ENCODE measurements around the gene HELZ2.

HELZ2 gene, protein sequence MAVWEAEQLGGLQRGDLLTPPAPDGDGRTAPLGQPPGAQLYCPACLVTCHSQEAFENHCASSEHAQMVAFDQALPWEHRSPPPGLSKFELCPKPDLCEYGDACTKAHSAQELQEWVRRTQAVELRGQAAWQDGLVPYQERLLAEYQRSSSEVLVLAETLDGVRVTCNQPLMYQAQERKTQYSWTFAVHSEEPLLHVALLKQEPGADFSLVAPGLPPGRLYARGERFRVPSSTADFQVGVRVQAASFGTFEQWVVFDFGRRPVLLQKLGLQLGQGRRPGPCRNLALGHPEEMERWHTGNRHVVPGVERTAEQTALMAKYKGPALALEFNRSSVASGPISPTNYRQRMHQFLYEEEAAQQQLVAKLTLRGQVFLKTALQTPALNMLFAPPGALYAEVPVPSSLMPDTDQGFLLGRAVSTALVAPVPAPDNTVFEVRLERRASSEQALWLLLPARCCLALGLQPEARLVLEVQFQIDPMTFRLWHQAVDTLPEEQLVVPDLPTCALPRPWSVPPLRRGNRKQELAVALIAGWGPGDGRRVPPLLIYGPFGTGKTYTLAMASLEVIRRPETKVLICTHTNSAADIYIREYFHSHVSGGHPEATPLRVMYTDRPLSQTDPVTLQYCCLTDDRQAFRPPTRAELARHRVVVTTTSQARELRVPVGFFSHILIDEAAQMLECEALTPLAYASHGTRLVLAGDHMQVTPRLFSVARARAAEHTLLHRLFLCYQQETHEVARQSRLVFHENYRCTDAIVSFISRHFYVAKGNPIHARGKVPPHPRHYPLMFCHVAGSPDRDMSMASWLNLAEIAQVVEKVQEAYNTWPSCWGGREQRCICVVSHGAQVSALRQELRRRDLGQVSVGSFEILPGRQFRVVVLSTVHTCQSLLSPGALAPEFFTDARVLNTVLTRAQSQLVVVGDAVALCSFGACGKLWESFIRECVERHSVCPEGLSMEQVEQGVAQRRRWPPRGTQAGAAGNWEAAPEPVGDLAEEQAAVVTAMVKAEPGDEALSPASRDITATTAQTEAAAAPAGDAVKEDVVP (N-terminal part only)

DNA sequence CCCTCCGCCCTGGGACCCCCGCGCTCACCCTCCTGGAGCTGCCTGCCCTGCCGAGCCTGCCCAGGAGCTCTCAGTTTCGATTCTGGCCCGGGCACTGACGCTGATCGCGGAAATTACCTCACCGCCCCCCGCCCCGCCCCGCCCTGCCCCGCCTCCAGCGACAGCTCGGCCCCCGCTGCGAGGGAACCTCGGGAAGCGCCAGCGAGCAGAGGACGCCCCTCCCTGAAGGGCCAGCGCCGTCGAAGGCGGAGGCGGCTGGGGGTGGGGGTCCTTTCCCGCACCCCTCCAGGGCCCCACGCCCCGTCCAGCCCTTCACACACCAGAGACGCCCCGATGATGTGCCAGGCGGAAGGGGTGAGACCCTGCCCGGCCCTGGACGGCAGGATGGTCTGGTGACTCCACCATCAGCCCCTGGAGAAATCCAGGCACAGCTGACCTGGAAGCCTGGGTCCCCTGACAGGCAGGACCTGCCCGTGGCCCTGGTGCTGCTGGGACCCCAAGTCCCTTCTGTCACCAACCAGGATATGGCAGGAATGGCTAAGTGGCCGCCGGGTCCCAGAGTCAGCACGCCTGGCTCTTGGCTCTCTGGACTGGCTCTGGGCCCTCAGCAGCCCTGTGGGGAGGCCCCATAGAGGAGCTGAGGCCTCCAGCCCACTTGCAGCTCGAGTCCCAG is at the start of gene HELZ2:
TSS of gene HELZ2 (minus strand) at position 84 of the 673 bp plus-strand sequence. CDS start 1,854 bp downstream, outside the sequence.
- TF ChIP-seq, protein P1, sequence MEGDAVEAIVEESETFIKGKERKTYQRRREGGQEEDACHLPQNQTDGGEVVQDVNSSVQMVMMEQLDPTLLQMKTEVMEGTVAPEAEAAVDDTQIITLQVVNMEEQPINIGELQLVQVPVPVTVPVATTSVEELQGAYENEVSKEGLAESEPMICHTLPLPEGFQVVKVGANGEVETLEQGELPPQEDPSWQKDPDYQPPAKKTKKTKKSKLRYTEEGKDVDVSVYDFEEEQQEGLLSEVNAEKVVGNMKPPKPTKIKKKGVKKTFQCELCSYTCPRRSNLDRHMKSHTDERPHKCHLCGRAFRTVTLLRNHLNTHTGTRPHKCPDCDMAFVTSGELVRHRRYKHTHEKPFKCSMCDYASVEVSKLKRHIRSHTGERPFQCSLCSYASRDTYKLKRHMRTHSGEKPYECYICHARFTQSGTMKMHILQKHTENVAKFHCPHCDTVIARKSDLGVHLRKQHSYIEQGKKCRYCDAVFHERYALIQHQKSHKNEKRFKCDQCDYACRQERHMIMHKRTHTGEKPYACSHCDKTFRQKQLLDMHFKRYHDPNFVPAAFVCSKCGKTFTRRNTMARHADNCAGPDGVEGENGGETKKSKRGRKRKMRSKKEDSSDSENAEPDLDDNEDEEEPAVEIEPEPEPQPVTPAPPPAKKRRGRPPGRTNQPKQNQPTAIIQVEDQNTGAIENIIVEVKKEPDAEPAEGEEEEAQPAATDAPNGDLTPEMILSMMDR (IDR thresholded peaks at IDR 0.05): no peak
- Mint-ChIP-seq H3K9me3 (no peaks in the 10 kb centered on the region), H3K27ac (no peak within 1 kb of the TSS), H3K27me3 (ENCODE audit: low read depth, poor library complexity) (peaks cover 11% of the 10 kb centered on the region), H3K4me1 (peaks cover 9% of the 10 kb centered on the region), H3K4me3 (peak within 1 kb of the TSS; percentile 86), H3K36me3 (ENCODE audit: low read depth) (no peaks in the 10 kb centered on the region)
- peak; percentile 70 for DNase-seq

DNA sequence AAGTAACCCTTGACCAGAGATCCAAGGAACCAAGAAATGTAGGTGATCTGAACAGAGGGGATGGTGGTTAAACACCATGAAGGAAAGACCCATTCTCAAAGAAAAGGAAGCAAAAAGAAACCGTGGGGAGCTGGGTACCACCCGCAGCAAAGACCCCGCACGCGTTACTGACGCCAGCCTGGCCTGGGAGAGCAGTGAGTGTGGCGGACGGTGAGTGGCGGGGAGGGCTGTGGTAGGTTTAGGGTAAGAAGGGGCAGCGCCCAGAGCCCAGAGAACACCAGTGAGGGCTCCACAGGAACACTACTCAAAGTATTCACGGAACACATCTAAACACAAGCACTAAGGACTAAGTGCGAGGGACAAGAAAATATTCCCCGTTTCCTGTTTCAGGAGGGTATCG is 48.7 kb upstream of the HELZ2 start:
- Mint-ChIP-seq H3K9me3 (no peaks in the 10 kb centered on the region), H3K4me1 (peaks cover 22% of the 10 kb centered on the region), H3K36me3 (ENCODE audit: low read depth) (peaks cover 47% of the 10 kb centered on the region), H3K27me3 (ENCODE audit: low read depth, poor library complexity) (peaks cover 3% of the 10 kb centered on the region), H3K4me3 (no peak overlapping the region), H3K27ac (peak overlapping the region; percentile 6)
- no peak for DNase-seq
- TF ChIP-seq, protein P1 (IDR thresholded peaks at IDR 0.05): no peak

DNA sequence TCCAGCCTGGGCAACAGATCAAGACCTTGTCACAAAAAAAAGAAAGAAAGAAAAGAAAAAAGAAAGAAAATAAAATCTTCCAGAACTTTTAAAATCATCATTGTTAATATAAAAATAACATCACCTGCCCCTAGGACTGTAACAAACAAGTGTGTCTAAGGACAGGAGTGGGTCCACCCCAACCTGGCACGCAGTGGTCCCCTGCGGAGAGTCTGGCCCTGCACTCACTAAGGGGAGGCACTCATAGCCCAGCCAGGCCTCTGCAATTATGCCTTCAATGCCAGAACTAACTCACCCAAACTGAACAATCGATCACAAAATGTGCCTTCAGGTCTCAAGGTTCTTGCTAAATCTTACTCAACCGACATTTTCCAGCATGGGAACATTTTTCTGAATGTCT is 48.1 kb upstream of the HELZ2 start:
- Mint-ChIP-seq H3K27me3 (ENCODE audit: low read depth, poor library complexity) (peaks cover 3% of the 10 kb centered on the region), H3K4me1 (peaks cover 22% of the 10 kb centered on the region), H3K36me3 (ENCODE audit: low read depth) (peaks cover 51% of the 10 kb centered on the region), H3K9me3 (no peaks in the 10 kb centered on the region), H3K4me3 (no peak overlapping the region), H3K27ac (no peak overlapping the region)
- TF ChIP-seq, protein P1 (IDR thresholded peaks at IDR 0.05): no peak
- no peak for DNase-seq

DNA sequence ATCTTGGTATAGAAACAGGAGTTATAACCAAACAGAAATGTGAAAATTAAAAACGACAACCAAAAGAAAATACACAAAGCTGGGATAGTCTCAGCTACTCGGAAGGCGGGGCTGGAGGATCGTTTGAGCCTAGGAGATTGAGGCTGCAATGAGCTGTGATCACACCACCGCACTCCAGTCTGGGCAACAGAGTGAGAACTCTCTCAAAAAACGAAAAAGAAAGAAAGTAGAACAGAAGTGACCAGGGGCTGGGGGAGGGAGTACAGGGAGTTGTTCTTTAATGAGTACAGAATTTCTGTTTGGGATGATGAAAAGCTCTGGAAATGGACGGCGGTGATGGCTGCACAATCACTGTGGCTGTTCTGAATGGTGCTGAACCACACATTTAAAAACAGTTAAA is 47.0 kb upstream of the HELZ2 start:
- DNase-seq: no peak
- TF ChIP-seq, protein P1 (IDR thresholded peaks at IDR 0.05): no peak
- Mint-ChIP-seq H3K27ac (peak overlapping the region; percentile 66), H3K4me1 (peaks cover 22% of the 10 kb centered on the region), H3K27me3 (ENCODE audit: low read depth, poor library complexity) (peaks cover 3% of the 10 kb centered on the region), H3K9me3 (peaks cover 9% of the 10 kb centered on the region), H3K4me3 (peak overlapping the region; percentile 31), H3K36me3 (ENCODE audit: low read depth) (peaks cover 62% of the 10 kb centered on the region)

DNA sequence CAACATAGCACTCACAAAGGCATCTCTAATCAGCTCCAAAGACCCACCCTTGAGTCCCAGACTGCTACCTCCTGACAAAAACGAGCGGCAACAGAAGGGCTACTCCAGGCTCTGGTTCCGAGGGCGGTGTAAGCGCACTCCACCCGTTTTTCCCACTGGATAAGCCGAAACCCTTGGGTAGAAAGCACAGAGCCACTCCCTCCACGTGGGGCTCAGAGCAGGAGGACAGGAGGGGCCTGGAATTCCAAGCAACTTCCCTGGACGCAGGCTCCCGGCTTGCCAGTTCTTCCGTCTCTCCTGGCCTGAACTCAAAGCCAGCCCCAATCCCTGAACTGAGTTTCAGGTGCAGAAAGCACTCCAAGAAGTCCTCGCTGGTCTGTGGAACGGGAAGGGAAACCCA is 45.5 kb upstream of the HELZ2 start:
- Mint-ChIP-seq H3K9me3 (peaks cover 21% of the 10 kb centered on the region), H3K36me3 (ENCODE audit: low read depth) (peaks cover 72% of the 10 kb centered on the region), H3K4me1 (peaks cover 18% of the 10 kb centered on the region), H3K27me3 (ENCODE audit: low read depth, poor library complexity) (peaks cover 3% of the 10 kb centered on the region), H3K27ac (peak overlapping the region; percentile 69), H3K4me3 (no peak overlapping the region)
- no peak for DNase-seq
- TF ChIP-seq, protein P1 (IDR thresholded peaks at IDR 0.05): no peak
